Neural progenitor cell (in vitro differentiated cells): ENCODE measurements around the gene SLC24A4.

Experiments used
- CTCF ChIP-seq: fragments of 200-600 bp; sonication (generic); IDR thresholded peaks from 2 replicates; pipeline ENCODE4 v1.5.1; 2017; ENCODE audit warnings: antibody characterized with exemption, mild to moderate bottlenecking
- EZH2phosphoT487 ChIP-seq: fragments of 200-600 bp; sonication (generic); IDR thresholded peaks from 2 replicates; pipeline ENCODE4 v1.6.1; 2017; ENCODE audit warnings: antibody characterized with exemption

GRCh38 chr14:92314182-92314581 is 8.8 kb upstream of the SLC24A4 start:
- TF ChIP-seq CTCF (no peak), EZH2phosphoT487 (no peak)
